Left ventricle myocardium inferior (tissue), 1 donor: ENCODE measurements around the gene MACROD1. TPM values are rescaled to one million over a fixed set of nuclear protein-coding genes. Genes with fewer than 3 reads are reported as not detected.

ENCODE experiments used
- DNase-seq: peaks from one replicate; pipeline ENCODE4 v3.0.0-alpha.2; 2020
- H3K27ac ChIP-seq: fragments of 200-600 bp; replicated peaks from 2 replicates; pipeline ENCODE4 v1.8.0; 2021
- H3K27me3 ChIP-seq: fragments of 200-600 bp; 2 replicates; pipeline ENCODE4 v1.8.0; 2021; ENCODE audit warnings: low read depth
- H3K36me3 ChIP-seq: fragments of 200-600 bp; 2 replicates; pipeline ENCODE4 v1.8.0; 2021
- H3K4me1 ChIP-seq: fragments of 200-600 bp; 2 replicates; pipeline ENCODE4 v1.8.0; 2021
- H3K4me3 ChIP-seq: fragments of 200-600 bp; 2 replicates; pipeline ENCODE4 v1.8.0; 2021; ENCODE audit warnings: mild to moderate bottlenecking, moderate library complexity
- H3K9me3 ChIP-seq: fragments of 200-600 bp; replicated peaks from 2 replicates; pipeline ENCODE4 v1.8.0; 2021
- intact Hi-C: fragments of 100-400 bp; cut with micrococcal nuclease; formaldehyde crosslinking; loops from one replicate; pipeline ENCODE4 v1.11.0; 2022
- total RNA-seq: library from RNA; stranded (reverse); fragmentation: NEBNext Ultra II Directional; extraction: Animal tissue kit (Norgen Biotek cat#: 25700); gene quantifications from one replicate; pipeline ENCODE4 v1.2.1, GENCODE V29; 2021
- TF ChIP-seq, protein P1 (sequence below): fragments of 200-600 bp; IDR thresholded peaks from 2 replicates; pipeline ENCODE4 v1.8.0; 2021; ENCODE audit warnings: antibody characterized with exemption, mild to moderate bottlenecking, borderline replicate concordance
- donor health status: DM: no; HTN: yes; CAD: no; lungs with severe emphysema.

The MACROD1 gene
- total RNA-seq, 1 donor from 2014 or later: 127 TPM

DNA sequence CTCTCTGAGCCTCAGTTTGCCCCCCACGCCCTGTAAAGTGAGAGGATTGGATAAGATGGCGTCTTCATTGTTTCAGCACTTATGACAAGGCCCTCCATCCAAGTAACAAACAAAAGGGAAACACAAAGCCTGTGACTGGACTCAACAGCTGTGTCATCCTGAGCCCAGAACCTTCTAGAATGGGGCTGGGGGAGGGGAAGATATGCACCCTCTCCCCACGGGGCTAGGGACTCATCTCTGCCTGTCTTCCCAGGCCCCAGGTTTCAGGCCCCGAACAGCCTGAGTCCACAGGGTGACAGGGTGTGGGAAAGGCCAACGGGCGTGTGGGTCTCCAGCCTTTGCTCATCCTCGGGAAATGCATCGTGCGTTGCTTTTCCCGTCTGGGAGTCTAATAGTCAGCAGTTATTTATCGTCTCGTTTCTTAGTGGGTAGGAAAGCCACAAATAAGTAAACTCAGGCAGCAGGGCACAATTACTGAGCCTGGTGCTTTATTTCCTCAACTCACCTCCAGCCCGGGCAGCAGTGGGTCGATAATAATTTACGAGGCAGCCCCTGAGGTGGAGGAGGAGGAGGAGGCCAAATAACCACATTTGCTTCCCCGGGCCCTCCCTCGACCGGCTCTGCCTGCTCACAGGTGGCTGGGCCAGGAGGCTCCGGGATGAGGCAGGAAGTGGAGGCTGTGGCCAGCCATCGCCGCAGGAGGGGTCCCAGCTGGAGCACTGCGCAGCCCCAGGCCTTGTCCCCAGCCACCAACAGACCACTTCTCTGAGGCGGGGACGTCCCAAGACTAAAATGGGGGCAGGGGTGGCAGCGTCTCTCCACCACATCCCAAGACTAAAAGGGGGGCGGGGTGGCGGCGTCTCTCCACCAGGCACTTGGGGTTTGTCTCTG, 75.8 kb downstream of the MACROD1 start:
- Histone ChIP-seq H3K4me3 (no peak overlapping the region), H3K27ac (no peak overlapping the region), H3K4me1 (peaks cover 49% of the 10 kb centered on the region), H3K36me3 (no peaks in the 10 kb centered on the region), H3K9me3 (no peaks in the 10 kb centered on the region), H3K27me3 (no peaks in the 10 kb centered on the region)
- TF ChIP-seq, protein P1, sequence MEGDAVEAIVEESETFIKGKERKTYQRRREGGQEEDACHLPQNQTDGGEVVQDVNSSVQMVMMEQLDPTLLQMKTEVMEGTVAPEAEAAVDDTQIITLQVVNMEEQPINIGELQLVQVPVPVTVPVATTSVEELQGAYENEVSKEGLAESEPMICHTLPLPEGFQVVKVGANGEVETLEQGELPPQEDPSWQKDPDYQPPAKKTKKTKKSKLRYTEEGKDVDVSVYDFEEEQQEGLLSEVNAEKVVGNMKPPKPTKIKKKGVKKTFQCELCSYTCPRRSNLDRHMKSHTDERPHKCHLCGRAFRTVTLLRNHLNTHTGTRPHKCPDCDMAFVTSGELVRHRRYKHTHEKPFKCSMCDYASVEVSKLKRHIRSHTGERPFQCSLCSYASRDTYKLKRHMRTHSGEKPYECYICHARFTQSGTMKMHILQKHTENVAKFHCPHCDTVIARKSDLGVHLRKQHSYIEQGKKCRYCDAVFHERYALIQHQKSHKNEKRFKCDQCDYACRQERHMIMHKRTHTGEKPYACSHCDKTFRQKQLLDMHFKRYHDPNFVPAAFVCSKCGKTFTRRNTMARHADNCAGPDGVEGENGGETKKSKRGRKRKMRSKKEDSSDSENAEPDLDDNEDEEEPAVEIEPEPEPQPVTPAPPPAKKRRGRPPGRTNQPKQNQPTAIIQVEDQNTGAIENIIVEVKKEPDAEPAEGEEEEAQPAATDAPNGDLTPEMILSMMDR: no peak
- DNase-seq: no peak
- intact Hi-C loops: no loop called here

DNA sequence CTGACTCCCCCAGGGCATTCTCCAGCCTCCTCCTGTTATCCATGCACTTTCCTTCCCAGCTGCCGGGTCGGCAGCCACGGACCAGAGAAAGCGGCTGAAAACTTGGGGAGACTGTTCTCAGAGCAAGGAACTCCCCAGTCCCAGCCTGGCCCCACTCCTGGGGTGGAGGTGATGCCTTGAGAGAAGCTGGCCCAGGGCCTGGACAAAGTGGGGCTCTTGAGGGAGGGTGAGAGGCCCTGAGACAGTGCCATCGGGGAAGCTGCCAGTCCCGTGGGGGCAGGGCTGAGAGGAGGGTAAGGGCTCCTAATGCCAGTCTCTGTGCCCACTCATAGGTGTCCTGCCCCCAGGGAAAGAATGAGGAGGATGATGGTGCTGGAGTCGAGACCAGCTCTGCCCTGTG, 76.4 kb downstream of the MACROD1 start:
- Histone ChIP-seq H3K4me3 (no peak overlapping the region), H3K36me3 (no peaks in the 10 kb centered on the region), H3K9me3 (no peaks in the 10 kb centered on the region), H3K4me1 (peaks cover 46% of the 10 kb centered on the region), H3K27me3 (no peaks in the 10 kb centered on the region), H3K27ac (no peak overlapping the region)
- intact Hi-C loops: no loop called here
- TF ChIP-seq, protein P1: no peak
- DNase-seq: no peak

DNA sequence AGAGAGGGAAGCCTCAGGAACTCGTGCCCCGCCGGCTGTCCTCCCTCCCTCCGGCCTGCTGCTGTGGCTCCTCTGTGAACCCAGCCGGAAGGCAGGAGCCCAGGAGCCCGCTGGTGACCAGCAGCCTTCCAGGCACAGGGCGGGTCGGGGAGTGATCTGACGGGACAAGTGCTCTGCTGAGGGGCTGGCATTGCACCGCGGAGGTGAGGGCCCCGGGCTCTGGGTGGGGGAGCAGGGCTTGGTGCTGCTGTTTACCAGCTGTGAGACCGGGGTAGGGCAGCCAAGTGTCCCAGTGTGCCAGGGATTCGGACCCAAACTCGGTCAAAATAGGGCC, 76.9 kb downstream of the MACROD1 start:
- intact Hi-C loops: no loop called here
- H3K4me1 ChIP-seq: peaks cover 51% of the 10 kb centered on the region
- H3K4me3 ChIP-seq: no peak overlapping the region
- H3K27ac ChIP-seq: no peak overlapping the region
- no peaks in the 10 kb centered on the region for H3K36me3 ChIP-seq
- DNase-seq: no peak
- H3K27me3 ChIP-seq: no peaks in the 10 kb centered on the region
- TF ChIP-seq, protein P1: no peak
- no peaks in the 10 kb centered on the region for H3K9me3 ChIP-seq

DNA sequence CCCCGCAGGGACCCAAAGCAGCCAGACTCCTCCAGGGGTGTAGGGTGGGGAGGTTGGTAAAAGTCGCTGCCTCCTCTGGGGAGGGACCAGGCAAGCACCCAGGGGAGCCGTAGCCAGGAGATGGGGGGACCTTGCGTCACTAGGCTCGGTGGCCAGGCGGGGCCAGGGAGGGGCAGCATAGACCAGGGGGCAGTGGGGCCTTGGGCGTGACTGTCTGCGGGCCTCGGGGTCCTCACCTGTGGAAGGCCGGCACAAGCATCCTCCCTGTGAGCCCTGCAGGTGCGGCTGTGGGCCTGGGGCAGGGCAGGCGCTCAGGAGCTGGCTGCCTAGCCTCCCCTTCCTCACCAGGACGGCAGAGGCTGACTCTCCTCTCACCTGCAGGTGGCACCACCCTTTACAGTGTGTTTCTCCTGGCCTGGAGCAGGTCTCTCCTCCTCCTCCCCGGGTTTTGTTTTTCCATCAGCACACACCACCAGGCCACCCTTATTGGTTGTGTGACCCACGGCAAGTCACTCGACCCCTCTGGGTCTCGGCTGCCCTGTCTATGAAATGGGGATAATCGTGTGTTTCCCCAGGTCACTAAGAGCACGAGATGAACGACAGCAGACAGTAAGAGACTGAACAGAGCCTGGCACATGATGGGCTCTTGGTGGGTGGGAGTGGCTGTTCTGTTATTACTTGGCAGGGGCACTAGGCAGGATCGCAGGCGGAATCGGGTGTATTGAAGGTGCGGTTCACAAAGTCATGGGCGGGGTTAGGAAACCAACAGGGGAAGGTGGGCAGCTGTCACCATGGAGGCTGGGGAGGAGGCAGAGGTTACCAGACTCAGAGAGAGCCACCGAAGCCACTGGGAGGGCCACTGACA, 77.5 kb downstream of the MACROD1 start:
- no peak overlapping the region for H3K27ac ChIP-seq

More for the DNA sequence above, 77.5 kb downstream of the MACROD1 start:
- H3K4me3 ChIP-seq: no peak overlapping the region
- no peak for DNase-seq
- TF ChIP-seq, protein P1: no peak
- H3K36me3 ChIP-seq: no peaks in the 10 kb centered on the region
- H3K27me3 ChIP-seq: no peaks in the 10 kb centered on the region
- H3K4me1 ChIP-seq: peaks cover 46% of the 10 kb centered on the region
- H3K9me3 ChIP-seq: no peaks in the 10 kb centered on the region
- intact Hi-C loops: no loop called here
